HG02938 (cell line): Measurements from ENCODE around the gene GPI.
"Not testable (repeated sequence)": the region's sequence is repeated elsewhere in the genome, so short reads cannot be mapped to it uniquely, and the experiment has no call there.

Source experiments
- ATAC-seq: cut with Tn5 transposase; IDR thresholded peaks from one replicate; pipeline ENCODE4 v1.9.1; 2021; ENCODE audit warnings: mild to moderate bottlenecking, moderate library complexity; ENCODE audit not compliant: unreplicated experiment

The GPI gene

DNA sequence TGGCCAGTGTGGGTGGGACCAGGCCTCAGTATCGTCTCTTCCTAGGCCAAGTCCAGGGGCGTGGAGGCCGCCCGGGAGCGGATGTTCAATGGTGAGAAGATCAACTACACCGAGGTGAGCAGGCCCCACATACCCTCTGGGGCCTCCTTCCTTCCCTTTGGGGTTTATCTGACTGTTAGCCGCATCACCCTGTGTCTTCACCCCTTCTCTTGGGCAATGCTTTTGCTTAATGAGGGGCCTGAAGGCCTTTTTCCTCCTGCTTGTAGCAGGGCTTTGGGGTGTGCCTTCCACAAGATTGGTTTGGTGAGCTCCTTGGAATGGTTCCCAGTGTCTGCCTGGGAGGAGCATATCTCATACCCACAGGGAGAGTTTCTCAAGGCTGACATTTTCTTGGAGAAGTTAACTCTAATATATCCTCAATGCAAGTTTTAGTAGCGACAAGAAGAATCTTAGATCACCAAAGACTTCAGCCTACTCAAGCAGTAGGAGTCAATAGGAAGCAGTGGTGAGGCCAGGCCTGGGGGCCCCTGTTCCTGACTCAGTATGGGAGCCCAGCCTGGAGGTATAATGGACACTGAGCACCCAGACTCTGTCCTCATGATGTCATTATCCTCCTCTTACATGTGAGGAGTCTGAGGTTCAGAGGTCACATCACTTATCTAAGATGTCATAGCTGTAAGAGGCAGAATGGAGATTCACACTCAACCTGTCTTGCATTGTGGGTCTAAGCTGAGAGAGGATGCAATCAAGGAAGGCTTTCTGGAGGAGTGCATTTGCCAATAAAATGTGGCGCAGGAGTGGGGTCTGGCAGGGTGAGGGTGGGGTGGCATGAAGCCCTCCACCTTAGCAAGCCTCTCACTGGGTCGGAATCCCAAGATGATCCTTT, 2.0 kb downstream of the GPI start:
- ATAC-seq = no peak

DNA sequence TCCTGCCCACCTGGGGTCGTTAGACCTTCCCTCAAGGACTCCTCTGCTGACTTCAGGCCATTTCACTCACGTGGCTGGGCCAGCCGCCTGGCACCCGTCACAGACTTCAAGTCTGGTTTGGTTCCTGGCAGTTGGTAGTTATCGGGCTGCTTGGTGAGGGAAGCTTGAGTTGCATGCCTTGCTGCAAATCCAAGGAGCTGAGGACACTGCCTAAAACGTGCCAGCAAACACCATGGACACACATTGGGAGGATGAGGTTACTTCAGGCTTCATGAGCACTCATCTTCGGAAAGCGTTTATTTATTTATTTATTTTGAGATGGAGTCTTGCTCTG, 2.6 kb downstream of the GPI start:
- ATAC-seq = no peak

DNA sequence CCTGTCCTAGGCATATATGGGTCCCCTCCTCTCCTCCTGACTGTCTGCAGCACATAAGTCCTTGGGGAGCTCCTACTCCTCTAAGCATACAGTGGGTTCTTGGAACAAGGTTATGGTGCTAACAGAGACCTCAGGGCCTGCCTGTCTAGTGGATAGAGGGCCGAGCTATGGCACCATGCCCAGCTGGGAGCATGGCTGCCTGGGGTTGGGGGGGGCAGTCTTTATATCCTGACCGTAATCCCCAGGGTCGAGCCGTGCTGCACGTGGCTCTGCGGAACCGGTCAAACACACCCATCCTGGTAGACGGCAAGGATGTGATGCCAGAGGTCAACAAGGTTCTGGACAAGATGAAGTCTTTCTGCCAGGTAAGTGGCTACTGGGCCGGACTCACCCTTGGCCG, 3.3 kb downstream of the GPI start:
- ATAC-seq = no peak

DNA sequence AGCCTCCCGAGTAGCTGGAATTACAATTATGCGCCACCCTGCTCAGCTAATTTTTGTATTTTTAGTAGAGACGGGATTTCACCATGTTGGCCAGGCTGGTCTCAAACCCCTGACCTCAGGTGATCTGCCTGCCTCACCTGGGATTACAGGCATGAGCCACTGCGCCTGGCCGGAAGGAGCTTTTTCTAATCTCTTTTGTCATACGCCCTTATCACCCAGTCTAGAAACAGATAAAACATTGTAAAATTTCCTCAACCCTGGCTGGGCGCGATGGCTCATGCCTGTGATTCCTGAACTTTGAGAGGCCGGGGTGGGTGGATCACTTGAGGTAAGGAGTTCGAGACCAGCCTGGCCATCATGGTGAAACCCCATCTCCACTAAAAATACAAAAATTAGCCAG, 4.2 kb downstream of the GPI start:
- not testable (repeated sequence) for ATAC-seq

GRCh38 chr19:34370117-34370516, 5.1 kb downstream of the GPI start:
- ATAC-seq = no peak

GRCh38 chr19:34370983-34371382, 6.0 kb downstream of the GPI start:
- no peak for ATAC-seq

GRCh38 chr19:34373601-34374288, 8.7 kb downstream of the GPI start:
- ATAC-seq = no peak

- no peak for ATAC-seq
These were observed 10.6 kb downstream of the GPI start for GRCh38 chr19:34375598-34375997.

GRCh38 chr19:34380639-34381241, 15.7 kb downstream of the GPI start:
- ATAC-seq = no peak

DNA sequence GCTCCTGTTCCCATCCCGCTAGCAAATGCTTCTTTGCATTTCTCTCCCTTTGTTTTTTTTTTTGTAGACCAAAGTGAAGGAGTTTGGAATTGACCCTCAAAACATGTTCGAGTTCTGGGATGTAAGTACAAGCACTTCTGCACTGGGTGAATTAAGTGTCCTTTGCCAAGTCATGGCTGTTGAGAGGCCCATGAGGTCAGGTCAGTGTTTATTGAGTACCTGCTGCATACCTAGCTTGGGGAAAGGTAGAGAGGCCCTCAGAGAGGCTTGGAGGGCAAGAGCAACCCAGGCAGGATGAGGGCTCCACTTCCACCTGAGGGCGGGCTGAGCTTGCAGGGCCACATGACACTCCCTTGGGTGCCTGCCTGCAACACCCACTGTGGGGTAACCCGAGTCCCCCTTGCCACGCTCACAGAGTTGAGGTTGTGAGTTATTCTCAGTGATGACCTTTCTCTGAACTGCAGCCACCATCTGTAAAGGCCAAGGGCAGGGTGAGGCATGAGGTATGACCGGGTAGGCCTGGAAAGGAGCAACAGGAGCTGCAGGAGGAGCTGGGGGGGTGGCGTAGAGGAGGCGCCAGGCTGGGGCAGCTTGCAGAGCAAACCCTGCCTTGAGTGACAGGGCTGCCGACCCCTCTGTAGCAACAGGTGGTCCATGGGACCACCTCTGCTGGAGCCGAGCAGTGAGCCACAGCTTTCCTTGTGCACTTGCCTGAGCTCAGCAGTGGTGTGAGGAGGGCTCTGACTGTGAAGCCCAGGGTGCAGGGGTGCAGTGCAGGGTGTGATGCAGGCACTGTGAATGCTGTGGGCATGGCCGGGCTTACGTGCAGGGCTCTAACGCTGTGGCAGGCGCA, 16.6 kb downstream of the GPI start:
- ATAC-seq = no peak

DNA sequence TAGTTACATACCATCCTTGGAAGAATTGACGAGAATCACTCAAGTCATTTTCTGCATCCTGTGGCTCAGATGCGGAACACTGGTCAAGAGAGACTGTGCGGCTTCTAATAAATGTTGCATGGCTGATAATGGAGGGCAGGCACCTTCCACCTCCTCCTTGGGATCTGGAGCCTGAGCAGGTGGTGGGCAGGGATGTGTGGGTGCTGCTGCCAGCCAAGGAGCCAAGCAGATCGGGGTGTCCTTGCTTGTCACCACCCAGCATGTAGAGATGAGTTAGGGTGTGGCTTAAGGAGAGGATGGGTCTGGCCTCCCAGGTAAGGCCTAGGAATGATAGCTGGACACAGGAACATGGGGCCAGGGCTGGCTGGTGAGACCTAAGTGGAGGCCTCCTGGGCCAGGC, 17.5 kb downstream of the GPI start:
- no peak for ATAC-seq

GRCh38 chr19:34383599-34383998, 18.6 kb downstream of the GPI start:
- no peak for ATAC-seq

- ATAC-seq = no peak
These were observed 21.8 kb downstream of the GPI start for GRCh38 chr19:34386645-34387445.

- ATAC-seq = no peak
These were observed 22.4 kb downstream of the GPI start for GRCh38 chr19:34387446-34387810.

- ATAC-seq = not testable (repeated sequence)
These were observed 23.7 kb downstream of the GPI start for GRCh38 chr19:34388745-34389144.

GRCh38 chr19:34391813-34392212, 26.8 kb downstream of the GPI start:
- ATAC-seq = no peak

DNA sequence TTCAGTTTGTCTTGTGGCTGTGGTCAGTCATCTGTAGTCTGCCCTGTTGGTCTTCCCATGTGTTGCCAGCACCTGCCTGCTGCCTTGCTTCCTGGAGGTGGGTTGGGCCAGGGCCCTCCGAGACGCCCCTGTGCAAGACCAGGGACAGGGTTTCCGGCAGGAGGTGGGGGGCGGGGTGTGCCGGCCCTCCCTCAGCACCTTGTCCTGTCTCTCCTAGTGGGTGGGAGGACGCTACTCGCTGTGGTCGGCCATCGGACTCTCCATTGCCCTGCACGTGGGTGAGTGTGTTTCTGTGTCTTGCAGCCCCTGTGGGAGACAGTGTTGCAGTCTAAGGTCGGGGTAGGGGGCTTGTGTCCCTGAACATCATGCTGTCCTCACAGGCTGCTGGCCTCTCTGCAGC, 28.0 kb downstream of the GPI start:
- ATAC-seq = no peak

- no peak for ATAC-seq
These were observed 28.6 kb downstream of the GPI start for GRCh38 chr19:34393629-34394028.

- no peak for ATAC-seq
These were observed 32.9 kb downstream of the GPI start for GRCh38 chr19:34397853-34398252.

DNA sequence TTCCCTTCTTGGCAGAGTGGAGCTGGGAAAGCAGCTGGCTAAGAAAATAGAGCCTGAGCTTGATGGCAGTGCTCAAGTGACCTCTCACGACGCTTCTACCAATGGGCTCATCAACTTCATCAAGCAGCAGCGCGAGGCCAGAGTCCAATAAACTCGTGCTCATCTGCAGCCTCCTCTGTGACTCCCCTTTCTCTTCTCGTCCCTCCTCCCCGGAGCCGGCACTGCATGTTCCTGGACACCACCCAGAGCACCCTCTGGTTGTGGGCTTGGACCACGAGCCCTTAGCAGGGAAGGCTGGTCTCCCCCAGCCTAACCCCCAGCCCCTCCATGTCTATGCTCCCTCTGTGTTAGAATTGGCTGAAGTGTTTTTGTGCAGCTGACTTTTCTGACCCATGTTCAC, 34.9 kb downstream of the GPI start:
- no peak for ATAC-seq
